ENCODE measurements around the gene SGPP2.
"Not testable (repeated sequence)": the region's sequence is repeated elsewhere in the genome, so short reads cannot be mapped to it uniquely, and the experiment has no call there.

The SGPP2 gene

GRCh38 chr2:222427646-222428301 is 3.4 kb downstream of the SGPP2 start:
- DNase-seq (ENCODE audit: low read depth in 2 of 2) = no peak

DNA sequence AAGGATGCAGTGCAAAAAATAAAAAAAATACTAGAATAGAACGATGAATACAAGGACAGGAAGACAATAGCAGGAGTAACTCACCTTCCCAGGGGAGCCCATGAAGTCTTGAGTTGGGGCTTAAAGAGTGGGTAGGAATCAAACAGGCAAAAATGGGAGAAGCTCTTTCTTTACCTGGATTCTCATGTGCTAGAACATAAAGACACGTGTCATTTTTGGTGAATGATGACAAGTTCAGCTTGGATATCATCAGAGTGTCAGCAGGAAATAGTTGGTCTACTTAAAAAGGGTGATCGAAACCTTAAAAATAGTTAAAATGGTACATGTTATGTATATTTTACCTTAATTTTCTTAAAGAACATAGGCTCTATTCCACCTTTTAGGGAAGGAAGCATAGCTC is 5.7 kb downstream of the SGPP2 start:
- DNase-seq (ENCODE audit: low read depth in 2 of 2) = no peak

- DNase-seq (ENCODE audit: low read depth in 2 of 2) = no peak
Measured at GRCh38 chr2:222430681-222431080, 6.3 kb downstream of the SGPP2 start.

GRCh38 chr2:222431869-222432268 is 7.5 kb downstream of the SGPP2 start:
- DNase-seq (ENCODE audit: low read depth in 2 of 2) = no peak

DNA sequence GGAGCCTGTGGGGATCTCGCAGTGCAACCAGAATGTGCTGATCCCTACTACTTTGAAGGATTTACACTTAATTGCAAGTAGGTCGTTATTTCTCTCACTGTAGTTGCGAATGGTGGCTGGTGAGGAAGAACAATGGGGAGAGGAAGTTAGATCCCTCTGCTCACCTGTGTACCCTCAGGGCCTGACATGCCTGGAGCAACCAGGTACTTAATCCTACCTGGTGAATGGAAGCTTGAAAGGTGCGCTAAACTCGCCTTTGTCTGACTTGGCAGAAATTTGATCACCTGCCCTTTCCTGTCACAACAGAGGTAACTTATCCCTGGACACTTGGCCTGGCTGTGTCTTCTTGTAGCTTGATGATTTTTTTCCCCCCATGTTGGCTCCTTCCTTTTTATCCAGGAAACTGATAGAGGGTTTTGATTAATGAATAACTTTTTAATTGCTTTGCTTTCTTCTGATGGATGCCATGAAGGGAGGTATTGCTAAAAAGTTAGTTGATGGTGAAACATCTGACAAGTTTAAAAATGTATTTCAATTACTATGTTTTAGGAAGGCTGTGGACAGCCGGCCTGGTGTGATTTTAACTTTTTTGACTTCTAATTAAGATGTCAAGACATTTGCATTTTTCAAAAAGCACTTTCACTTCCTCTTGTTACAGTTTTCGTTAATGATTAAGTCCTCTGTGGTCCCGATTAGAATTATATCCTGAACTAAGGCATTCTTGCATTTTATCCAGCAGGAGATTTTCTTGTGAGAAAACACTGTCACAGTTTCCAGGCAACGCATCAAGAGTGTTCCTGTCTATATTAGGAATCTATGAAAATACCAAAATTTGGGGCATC is 9.2 kb downstream of the SGPP2 start:
- no peak for DNase-seq (ENCODE audit: low read depth in 2 of 2)

DNA sequence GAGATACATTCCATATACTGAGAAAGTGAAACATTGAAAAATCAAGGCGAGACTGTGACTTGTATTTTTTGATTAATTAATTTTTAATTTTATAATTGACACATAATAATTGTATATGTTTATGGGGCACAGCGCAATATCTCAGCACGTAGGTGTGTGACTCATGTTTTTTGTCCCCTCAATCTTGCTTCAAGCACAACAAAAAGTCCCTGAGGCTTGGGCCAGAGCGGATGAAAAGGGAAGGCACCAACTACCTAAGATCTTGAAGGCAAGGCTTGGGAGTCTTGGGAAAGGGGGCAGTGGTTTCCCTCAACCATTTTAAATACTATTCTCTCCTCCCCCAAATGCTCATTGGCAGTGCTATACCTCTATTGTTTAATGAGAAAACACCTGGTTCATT is 9.9 kb downstream of the SGPP2 start:
- no peak for DNase-seq (ENCODE audit: low read depth in 2 of 2)

DNA sequence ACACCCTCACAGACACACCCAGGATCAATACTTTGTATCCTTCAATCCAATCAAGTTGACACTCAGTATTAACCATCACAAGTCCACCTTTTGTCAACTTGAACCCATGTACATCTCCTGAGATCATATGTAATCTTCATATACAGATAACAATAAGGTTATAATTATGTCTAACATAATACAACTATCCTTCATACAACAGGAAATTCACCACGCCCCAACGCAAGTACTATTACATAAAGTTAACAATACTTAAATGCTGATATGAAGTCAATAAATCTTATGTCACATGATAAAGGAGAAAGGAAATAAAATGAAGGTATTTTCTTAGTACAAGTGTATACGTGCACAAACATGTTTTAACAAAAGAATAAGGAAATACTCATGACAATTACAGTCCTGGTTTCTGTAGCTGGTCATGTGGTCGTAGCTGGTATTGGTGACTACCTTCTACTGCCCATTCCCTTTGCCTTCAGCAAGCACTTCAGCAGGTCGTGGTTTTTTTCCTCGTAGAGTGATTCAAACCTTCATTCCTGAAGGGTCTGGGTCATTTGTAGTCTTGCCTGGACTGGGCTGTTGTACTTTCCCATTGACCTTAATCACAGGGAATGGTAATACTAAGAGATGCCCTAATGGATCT is 11.2 kb downstream of the SGPP2 start:
- DNase-seq (ENCODE audit: low read depth in 2 of 2) = not testable (repeated sequence)

DNA sequence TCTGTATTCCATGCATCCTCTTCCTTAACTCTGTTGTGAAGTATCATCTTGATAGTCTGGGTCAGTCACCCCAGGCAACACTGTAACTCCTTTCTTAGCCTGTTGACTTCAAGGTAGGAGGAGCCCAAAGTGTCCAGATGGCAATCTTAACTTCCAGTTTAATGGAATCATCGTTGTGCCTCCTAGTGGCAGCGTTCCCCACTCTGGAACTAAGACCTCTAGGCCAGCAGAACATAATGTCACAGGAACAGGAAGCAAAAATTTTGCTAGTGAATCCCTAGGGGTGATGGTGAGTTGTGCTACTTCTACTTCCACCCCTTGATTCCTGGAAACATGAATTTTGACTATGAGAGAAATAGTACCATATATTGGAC is 11.7 kb downstream of the SGPP2 start:
- no peak for DNase-seq (ENCODE audit: low read depth in 2 of 2)

- DNase-seq (ENCODE audit: low read depth in 2 of 2) = no peak
Measured at GRCh38 chr2:222439692-222440091, 15.3 kb downstream of the SGPP2 start.

- DNase-seq (ENCODE audit: low read depth in 2 of 2) = no peak
Measured at GRCh38 chr2:222440673-222441422, 16.5 kb downstream of the SGPP2 start.

GRCh38 chr2:222442665-222443064 is 18.3 kb downstream of the SGPP2 start:
- no peak for DNase-seq (ENCODE audit: low read depth in 2 of 2)

GRCh38 chr2:222445227-222445626 is 20.9 kb downstream of the SGPP2 start:
- DNase-seq (ENCODE audit: low read depth in 2 of 2) = no peak

DNA sequence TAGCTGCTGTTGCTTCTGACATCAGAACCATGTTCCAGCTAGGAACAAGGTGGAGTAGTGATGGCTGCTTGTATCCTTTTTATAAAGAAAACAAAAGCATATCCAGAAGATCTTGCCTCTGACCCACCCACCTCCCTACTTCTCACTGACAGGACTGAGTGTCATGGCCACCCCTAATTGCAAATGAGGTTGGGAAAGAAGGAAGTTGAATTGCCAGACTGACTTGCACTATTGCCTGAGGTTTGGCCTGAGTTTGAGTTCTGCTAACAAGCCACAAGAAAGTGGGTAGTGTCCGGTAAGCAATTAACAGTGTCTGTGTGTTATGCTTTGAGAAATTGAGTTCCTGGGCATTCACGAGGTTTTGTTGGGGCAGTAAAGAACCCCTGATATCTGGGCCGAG is 22.8 kb downstream of the SGPP2 start:
- no peak for DNase-seq (ENCODE audit: low read depth in 2 of 2)

GRCh38 chr2:222448748-222449181 is 24.4 kb downstream of the SGPP2 start:
- DNase-seq (ENCODE audit: low read depth in 2 of 2) = no peak

- DNase-seq (ENCODE audit: low read depth in 2 of 2) = no peak
Measured at GRCh38 chr2:222450021-222450420, 25.7 kb downstream of the SGPP2 start.

DNA sequence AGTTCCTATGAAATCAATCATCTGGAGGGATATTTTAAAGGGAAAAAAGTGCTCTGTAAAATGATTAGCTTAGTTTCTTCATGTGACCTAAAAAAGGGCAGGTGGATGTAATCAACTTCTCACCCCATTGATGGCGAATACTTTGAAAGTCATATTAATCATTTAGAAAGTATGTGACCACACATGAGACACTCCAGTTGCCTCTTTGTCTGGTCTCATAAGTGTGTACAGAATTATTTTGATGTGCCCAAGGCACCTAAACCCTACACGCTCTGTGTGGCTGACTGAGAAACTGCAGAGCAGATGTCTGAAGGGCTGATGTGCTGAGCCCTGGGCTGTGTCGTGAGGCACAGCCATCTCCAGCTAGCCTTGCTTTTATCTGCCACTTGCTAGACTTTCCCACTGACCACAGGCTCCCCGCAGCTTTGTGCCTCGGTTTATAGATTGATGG is 26.9 kb downstream of the SGPP2 start:
- no peak for DNase-seq (ENCODE audit: low read depth in 2 of 2)

- no peak for DNase-seq (ENCODE audit: low read depth in 2 of 2)
Measured at GRCh38 chr2:222452422-222452950, 28.1 kb downstream of the SGPP2 start.

DNA sequence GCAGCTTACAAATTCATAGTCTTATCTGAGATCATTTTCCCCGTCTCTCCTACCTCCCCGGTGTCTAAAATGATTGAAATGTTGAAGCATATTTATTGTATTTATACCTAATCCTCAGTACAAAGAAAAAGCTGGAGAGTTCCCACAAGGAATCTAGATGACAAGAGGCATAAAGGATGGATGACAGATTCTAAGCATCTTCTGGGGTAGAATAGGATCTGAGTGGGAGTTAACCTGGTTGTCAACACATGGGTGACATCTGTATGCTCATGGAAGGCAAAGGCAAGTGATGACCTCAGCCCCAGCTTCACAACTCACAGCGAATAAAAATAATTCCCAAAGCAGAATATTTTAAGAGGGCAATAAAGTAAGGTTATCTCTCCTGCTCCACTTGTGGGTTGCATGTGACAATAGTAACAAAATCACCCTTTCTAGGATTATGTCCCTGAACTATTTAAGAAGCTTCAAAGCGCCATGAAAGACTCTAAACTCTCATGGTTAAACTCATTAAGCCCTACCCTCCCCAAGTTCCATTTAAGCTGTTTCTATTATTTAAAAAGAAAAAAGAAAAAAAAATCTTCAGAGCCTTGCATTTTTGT is 32.2 kb downstream of the SGPP2 start:
- DNase-seq (ENCODE audit: low read depth in 2 of 2) = no peak

GRCh38 chr2:222459983-222460382 is 35.6 kb downstream of the SGPP2 start:
- DNase-seq (ENCODE audit: low read depth in 2 of 2) = no peak

DNA sequence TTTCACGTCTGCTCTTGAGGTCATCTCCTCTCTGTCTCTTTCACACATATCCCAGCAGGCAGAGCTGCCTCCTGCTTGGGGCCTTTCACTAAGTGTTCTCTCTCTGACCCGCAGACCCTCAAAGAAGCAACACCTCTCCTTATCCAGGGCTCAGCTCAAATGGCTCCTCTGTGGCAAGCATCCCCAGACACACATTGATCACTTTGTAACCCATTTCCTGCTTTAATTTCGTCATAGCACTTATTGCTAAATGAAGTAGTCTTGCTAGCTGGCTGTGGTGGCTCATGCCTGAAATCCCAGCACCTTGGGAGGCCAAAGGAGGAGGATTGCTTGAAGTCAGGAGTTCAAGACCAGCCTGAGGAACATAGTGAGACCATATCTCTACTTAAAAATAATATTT is 41.4 kb downstream of the SGPP2 start:
- DNase-seq (ENCODE audit: low read depth in 2 of 2) = no peak

- no peak for DNase-seq (ENCODE audit: low read depth in 2 of 2)
Measured at GRCh38 chr2:222468346-222468745, 44.0 kb downstream of the SGPP2 start.

Measured in stimulated activated CD8-positive, alpha-beta memory T cell treated with anti-CD3 and anti-CD28 coated beads, Interleukin-2, amount 100 ng/mL, for 48 hours (primary cell).